A549 (cell line): ENCODE measurements around the gene ANO9. TPM values are rescaled to one million over a fixed set of nuclear protein-coding genes. Genes with fewer than 3 reads are reported as not detected.

Source experiments
- ATAC-seq, 2 experiments: fragments of 200-7000 bp in 1 of 2; fragments of >200 bp in 1 of 2; cut with Nextera tagmentation in 1 of 2; cut with Tn5 transposase in 1 of 2; 3 replicates each; pipeline versions ENCODE4 v1.8.0 to v1.9.1; 2018 to 2020; ENCODE audit warnings: mild to moderate bottlenecking in 1 of 2, moderate library complexity in 1 of 2
- CTCF ChIA-PET: fragments of 300-600 bp; sonication (Branson Sonifier 250); formaldehyde crosslinking; extraction: SDS; loops from one replicate; lab custom pipeline; 2021; ENCODE audit warnings: antibody characterized with exemption, inconsistent platforms; lab: Yijun Ruan, JAX
- POLR2A ChIA-PET: fragments of 350-600 bp; formaldehyde crosslinking; extraction: SDS; loops from one replicate; lab custom pipeline; 2021; ENCODE audit warnings: antibody characterized with exemption, inconsistent platforms; lab: Yijun Ruan, JAX
- DNase-seq, 2 experiments: peaks; one replicate each; pipeline versions ENCODE4 v3.0.0 to v3.0.0-alpha.2; 2011 to 2016; ENCODE audit warnings: low read depth in 1 of 2, low spot score in 1 of 2
- FAIRE-seq: peaks from 2 replicates; lab custom pipeline; 2011; peaks lifted over from hg19 to GRCh38; lab: Jason Lieb, UNC
- H3K27ac ChIP-seq, 2 experiments: fragments of >200 bp; sonication (Bioruptor Twin); formaldehyde crosslinking; 3 replicates each; pipeline ENCODE4 v1.5.1; 2016 to 2017
- H3K4me1 ChIP-seq: fragments of >200 bp; sonication (Bioruptor Twin); formaldehyde crosslinking; 3 replicates; pipeline ENCODE4 v1.6.1; 2016
- H3K4me2 ChIP-seq: fragments of >200 bp; sonication (Bioruptor Twin); formaldehyde crosslinking; 3 replicates; pipeline ENCODE4 v1.6.1; 2016
- H3K4me3 ChIP-seq: fragments of >200 bp; sonication (Bioruptor Twin); formaldehyde crosslinking; 3 replicates; pipeline ENCODE4 v1.5.1; 2016
- H3K9me3 ChIP-seq: fragments of >200 bp; sonication (Bioruptor Twin); formaldehyde crosslinking; 3 replicates; pipeline ENCODE4 v1.6.1; 2016
- BHLHE40 ChIP-seq: IDR thresholded peaks from 2 replicates; pipeline ENCODE4 v1.6.1; 2012; ENCODE audit warnings: low read depth, low read length, inconsistent platforms
- CBX8 ChIP-seq: fragments of 200-600 bp; sonication (generic); IDR thresholded peaks from 2 replicates; pipeline ENCODE4 v1.6.1; 2016
- CEBPB ChIP-seq, 2 experiments: fragments of >200 bp in 1 of 2; sonication (Bioruptor Twin) in 1 of 2; formaldehyde crosslinking in 1 of 2; IDR thresholded peaks; 2 replicates each; pipeline ENCODE4 v1.6.1; 2012 to 2016
- EHF ChIP-seq: fragments of 250-450 bp; sonication (Bioruptor Pico); IDR thresholded peaks from 2 replicates; pipeline ENCODE4 v1.5.0; 2020; ENCODE audit warnings: mild to moderate bottlenecking
- EP300 ChIP-seq, 2 experiments: fragments of >200 bp; sonication (Bioruptor Twin); formaldehyde crosslinking; IDR thresholded peaks; 2 replicates in 1 of 2; 3 replicates in 1 of 2; pipeline ENCODE4 v1.6.1; 2016 to 2017
- ESRRA ChIP-seq: fragments of 150-350 bp; IDR thresholded peaks from 2 replicates; pipeline ENCODE4 v1.6.1; 2014; ENCODE audit warnings: mild to moderate bottlenecking, low read length, borderline replicate concordance
- FOSL2 ChIP-seq, 2 experiments: fragments of 450-650 bp in 1 of 2; fragments of >200 bp in 1 of 2; sonication (Bioruptor Twin) in 1 of 2; formaldehyde crosslinking; IDR thresholded peaks; 2 replicates each; pipeline versions ENCODE4 v1.5.0 to v1.6.1; 2016 to 2020; ENCODE audit warnings: mild to moderate bottlenecking in 1 of 2, moderate library complexity in 1 of 2
- FOXS1 ChIP-seq: fragments of 250-450 bp; sonication (Bioruptor Pico); IDR thresholded peaks from 2 replicates; pipeline ENCODE4 v1.5.0; 2020; ENCODE audit warnings: mild to moderate bottlenecking, moderate library complexity
- HDAC2 ChIP-seq: fragments of 200-600 bp; sonication (generic); IDR thresholded peaks from 2 replicates; pipeline ENCODE4 v1.6.1; 2016
- HOXB13 ChIP-seq: fragments of 250-450 bp; sonication (Bioruptor Pico); IDR thresholded peaks from 2 replicates; pipeline ENCODE4 v1.5.0; 2020; ENCODE audit warnings: low read depth, mild to moderate bottlenecking, moderate library complexity
- MYC ChIP-seq: IDR thresholded peaks from 2 replicates; pipeline ENCODE4 v1.6.1; 2012; ENCODE audit warnings: mild to moderate bottlenecking, inconsistent platforms, low read length, improper control_type of control experiment, borderline replicate concordance
- NFE2L2 ChIP-seq: fragments of 150-350 bp; conservative IDR thresholded peaks from 2 replicates; pipeline ENCODE4 v1.6.1; 2014; ENCODE audit warnings: low read length
- NR3C1 ChIP-seq: fragments of >200 bp; sonication (Bioruptor Twin); formaldehyde crosslinking; IDR thresholded peaks from 3 replicates; pipeline ENCODE4 v1.6.1; 2017
- POLR2A ChIP-seq: IDR thresholded peaks from 2 replicates; pipeline ENCODE4 v1.6.1; 2012; ENCODE audit warnings: mild to moderate bottlenecking, low read length
- RARB ChIP-seq: fragments of 250-450 bp; sonication (Bioruptor Pico); IDR thresholded peaks from 2 replicates; pipeline ENCODE4 v1.8.0; 2021; ENCODE audit warnings: mild to moderate bottlenecking, moderate library complexity
- SMC3 ChIP-seq: fragments of >200 bp; sonication (Bioruptor Twin); formaldehyde crosslinking; IDR thresholded peaks from 3 replicates; pipeline ENCODE4 v1.6.1; 2018; ENCODE audit warnings: inconsistent platforms
- TP53 ChIP-seq: fragments of 250-450 bp; sonication (Bioruptor Pico); IDR thresholded peaks from 2 replicates; pipeline ENCODE4 v1.5.0; 2021; ENCODE audit warnings: mild to moderate bottlenecking, moderate library complexity
- ZSCAN20 ChIP-seq: fragments of 250-450 bp; sonication (Bioruptor Pico); IDR thresholded peaks from 2 replicates; pipeline ENCODE4 v1.8.0; 2022; ENCODE audit warnings: mild to moderate bottlenecking, moderate library complexity
- whole genome bisulfite sequencing: methylation state at CpG from one replicate; pipeline ENCODE4 v1.1.6; 2017; ENCODE audit errors: missing lambda C conversion rate; 5-methylcytosine and 5-hydroxymethylcytosine counted together
- polyA plus RNA-seq, 4 experiments: library from polyadenylated mRNA; depleted of rRNA in 3 of 4; stranded (reverse); fragments of >200 nt; fragmentation: RNase III in 1 of 4; extraction: RNeasy Plus Mini Kit Qiagen cat#74134 plus additional on column Dnase treatment in 1 of 4; gene quantifications; 2 replicates in 3 of 4; 3 replicates in 1 of 4; pipeline ENCODE4 v1.2.3, GENCODE V29; 2011 to 2017
- TF ChIP-seq, protein P1 (sequence below): fragments of >200 bp; sonication (Bioruptor Twin); formaldehyde crosslinking; IDR thresholded peaks from 2 replicates; pipeline ENCODE4 v1.6.1; 2016
- TF ChIP-seq, protein P2 (sequence below): fragments of 200-600 bp; sonication (generic); IDR thresholded peaks from 2 replicates; pipeline ENCODE4 v1.6.1; 2016; ENCODE audit warnings: antibody characterized with exemption, mild to moderate bottlenecking, moderate library complexity
- TF ChIP-seq, protein P3 (sequence below): IDR thresholded peaks from 2 replicates; pipeline ENCODE4 v1.6.1; 2012
- TF ChIP-seq, protein P4 (sequence below): IDR thresholded peaks from 2 replicates; pipeline ENCODE4 v1.6.1; 2012; ENCODE audit warnings: low read depth, borderline replicate concordance
- TF ChIP-seq, protein P5 (sequence below): fragments of >200 bp; sonication (Bioruptor Twin); formaldehyde crosslinking; IDR thresholded peaks from 3 replicates; pipeline ENCODE4 v1.6.1; 2016

ANO9 gene
- polyA plus RNA-seq, 2 of the 4 experiments (the other 2 are of a cell fraction), result 0.50 to 0.66 TPM

DNA sequence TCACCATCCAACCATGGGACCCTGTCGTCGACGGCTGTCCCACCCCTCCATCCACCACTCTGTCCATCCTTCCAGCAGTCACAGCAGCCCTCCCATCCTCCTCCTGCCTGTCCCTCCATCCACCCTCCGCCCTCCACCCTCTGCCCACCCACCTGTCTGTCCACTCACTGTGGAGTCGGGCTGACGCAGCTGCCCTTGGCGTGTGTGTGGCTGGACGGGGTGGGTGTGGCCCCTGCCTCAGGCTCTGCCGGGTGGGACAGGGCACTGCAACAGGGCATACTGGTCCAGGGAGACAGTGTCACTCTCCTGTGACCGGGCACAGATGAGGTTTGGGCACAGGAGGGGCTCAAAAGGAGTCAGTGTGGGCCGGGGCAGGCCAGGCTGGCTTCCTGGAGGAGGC, 45.9 kb downstream of the ANO9 start:
- ChIA-PET CTCF (interaction anchor here (1.2 to 3.0 kb wide), 7 partner anchors 9 to 74 kb away, joined by 3 to 19 read pairs (median 8); no protein-coding TSS in a partner anchor), POLR2A (interaction anchor here (1.2 to 1.7 kb wide), 3 partner anchors 11 to 54 kb away, joined by 3 to 9 read pairs (median 5); no protein-coding TSS in a partner anchor)
- H3K9me3 ChIP-seq, result no peaks in the 10 kb centered on the region
- TF ChIP-seq BHLHE40 (no peak), NR3C1 (no peak), HDAC2 (no peak), NFE2L2 (no peak), TP53 (CRISPR knock-in tag) (no peak)
- TF ChIP-seq, protein P1, sequence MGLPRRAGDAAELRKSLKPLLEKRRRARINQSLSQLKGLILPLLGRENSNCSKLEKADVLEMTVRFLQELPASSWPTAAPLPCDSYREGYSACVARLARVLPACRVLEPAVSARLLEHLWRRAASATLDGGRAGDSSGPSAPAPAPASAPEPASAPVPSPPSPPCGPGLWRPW, result no peak
- TF ChIP-seq, protein P2, sequence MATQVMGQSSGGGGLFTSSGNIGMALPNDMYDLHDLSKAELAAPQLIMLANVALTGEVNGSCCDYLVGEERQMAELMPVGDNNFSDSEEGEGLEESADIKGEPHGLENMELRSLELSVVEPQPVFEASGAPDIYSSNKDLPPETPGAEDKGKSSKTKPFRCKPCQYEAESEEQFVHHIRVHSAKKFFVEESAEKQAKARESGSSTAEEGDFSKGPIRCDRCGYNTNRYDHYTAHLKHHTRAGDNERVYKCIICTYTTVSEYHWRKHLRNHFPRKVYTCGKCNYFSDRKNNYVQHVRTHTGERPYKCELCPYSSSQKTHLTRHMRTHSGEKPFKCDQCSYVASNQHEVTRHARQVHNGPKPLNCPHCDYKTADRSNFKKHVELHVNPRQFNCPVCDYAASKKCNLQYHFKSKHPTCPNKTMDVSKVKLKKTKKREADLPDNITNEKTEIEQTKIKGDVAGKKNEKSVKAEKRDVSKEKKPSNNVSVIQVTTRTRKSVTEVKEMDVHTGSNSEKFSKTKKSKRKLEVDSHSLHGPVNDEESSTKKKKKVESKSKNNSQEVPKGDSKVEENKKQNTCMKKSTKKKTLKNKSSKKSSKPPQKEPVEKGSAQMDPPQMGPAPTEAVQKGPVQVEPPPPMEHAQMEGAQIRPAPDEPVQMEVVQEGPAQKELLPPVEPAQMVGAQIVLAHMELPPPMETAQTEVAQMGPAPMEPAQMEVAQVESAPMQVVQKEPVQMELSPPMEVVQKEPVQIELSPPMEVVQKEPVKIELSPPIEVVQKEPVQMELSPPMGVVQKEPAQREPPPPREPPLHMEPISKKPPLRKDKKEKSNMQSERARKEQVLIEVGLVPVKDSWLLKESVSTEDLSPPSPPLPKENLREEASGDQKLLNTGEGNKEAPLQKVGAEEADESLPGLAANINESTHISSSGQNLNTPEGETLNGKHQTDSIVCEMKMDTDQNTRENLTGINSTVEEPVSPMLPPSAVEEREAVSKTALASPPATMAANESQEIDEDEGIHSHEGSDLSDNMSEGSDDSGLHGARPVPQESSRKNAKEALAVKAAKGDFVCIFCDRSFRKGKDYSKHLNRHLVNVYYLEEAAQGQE, result no peak
- no peak for FAIRE-seq
- ATAC-seq, result no peak; a peak in 1 of 6 replicates
- 86% methylated on average over 6 of the region's 11 CpGs for WGBS
- H3K4me3 ChIP-seq, result no peak overlapping the region
- H3K4me2 ChIP-seq, result peak overlapping the region; percentile 95
- peaks cover 37% of the 10 kb centered on the region for H3K4me1 ChIP-seq
- H3K27ac ChIP-seq, result peak overlapping the region; percentile 98 to 99; a peak in 5 of 6 replicates
- no peak for DNase-seq

DNA sequence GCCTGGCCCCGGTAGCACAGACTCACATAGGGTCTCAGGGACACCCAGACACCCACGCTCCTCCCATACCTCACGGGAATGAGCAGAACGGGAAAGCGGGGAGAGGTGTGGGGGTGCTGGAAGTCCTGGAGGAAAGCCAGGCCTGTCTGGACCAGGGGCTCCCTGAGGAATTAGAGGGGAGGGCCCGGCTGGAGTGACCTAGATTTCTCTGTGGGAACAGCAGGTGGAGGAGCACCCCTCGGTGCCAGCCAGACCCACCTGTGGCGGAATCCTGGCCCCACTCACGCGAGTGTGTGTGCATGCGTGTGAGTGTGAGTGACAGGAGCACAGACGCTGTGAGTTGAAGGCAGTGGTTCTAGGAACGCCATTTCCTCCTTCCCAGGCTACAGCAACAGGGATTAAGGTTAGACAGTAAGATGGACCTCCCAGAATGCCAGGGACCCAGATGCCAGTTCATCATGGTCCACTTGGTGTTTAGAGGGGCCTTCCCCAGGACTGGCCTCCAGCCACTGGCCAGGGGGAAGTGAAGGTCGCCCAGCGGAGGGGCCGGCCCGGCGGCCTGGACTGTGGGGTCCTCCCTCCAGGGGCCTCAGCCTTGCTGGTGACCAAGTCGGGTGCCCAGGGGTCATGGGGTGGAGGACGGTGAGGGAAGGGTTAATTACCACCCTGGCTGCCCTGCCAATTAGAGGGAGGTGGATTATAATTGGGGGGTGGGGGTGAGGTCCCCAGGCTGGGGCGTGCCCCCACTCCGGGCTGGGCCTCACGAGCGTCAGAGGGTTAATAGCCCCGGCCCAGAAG, 46.8 kb downstream of the ANO9 start:
- 37% methylated on average over 18 of the region's 25 CpGs for WGBS
- no peak; a peak in 1 of 6 replicates for ATAC-seq
- no peak for FAIRE-seq
- POLR2A ChIA-PET, result interaction anchor here (3.1 kb wide), 1 partner anchor 12 kb away, joined by 18 read pairs; no protein-coding TSS in a partner anchor
- TF ChIP-seq ESRRA (no peak), HDAC2 (no peak), ZSCAN20 (CRISPR knock-in tag) (no peak), RARB (CRISPR knock-in tag) (no peak), CBX8 (no peak), NFE2L2 (no peak)
- TF ChIP-seq, protein P3, sequence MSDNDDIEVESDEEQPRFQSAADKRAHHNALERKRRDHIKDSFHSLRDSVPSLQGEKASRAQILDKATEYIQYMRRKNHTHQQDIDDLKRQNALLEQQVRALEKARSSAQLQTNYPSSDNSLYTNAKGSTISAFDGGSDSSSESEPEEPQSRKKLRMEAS, result no peak
- Histone ChIP-seq H3K4me3 (peak overlapping the region; percentile 64), H3K9me3 (no peaks in the 10 kb centered on the region), H3K27ac (peak overlapping the region; percentile 98 to 99), H3K4me2 (peak overlapping the region; percentile 95), H3K4me1 (peaks cover 37% of the 10 kb centered on the region)
- DNase-seq, result no peak
- CTCF ChIA-PET, result interaction anchor here (1.2 to 3.0 kb wide), 4 partner anchors 9 to 54 kb away, joined by 3 to 19 read pairs (median 12); no protein-coding TSS in a partner anchor

DNA sequence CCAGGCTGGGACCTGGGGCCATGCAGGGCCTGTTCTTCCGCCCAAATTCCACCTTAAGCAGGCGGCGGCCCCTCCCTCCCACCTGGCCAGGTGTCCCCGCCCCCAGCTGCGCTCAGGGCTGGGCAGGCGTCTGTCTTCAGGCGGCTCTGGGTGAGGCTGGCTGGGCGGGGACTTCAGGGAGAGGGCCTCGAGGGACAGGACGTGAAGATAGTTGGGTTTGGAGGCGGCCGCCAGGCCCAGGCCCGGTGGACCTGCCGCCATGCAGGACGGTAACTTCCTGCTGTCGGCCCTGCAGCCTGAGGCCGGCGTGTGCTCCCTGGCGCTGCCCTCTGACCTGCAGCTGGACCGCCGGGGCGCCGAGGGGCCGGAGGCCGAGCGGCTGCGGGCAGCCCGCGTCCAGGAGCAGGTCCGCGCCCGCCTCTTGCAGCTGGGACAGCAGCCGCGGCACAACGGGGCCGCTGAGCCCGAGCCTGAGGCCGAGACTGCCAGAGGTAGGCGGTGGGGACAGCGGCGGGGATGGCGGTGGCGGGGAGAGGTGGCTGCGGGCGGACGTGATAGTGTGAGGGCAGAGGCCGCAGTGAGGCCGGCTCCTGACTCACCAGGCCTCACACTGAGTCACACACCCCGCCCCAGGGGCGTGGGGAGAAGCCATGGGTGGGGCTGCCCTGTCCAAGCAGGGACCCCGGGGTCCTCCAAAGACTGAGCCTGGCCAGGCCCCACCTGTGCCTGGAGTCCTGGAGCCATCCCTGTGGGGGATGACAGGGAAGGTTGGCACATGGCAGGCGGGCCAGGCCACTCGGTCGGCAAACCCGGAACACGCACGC, 47.6 kb downstream of the ANO9 start, which contains the start of gene PKP3:
Gene PKP3, plus strand, starts transcription at position 176 of the 824 bp plus-strand sequence. Its CDS starts 84 bp downstream, at position 260.
- CTCF ChIA-PET, result interaction anchor here (0.9 to 1.4 kb wide), 4 partner anchors 12 to 125 kb away, joined by 3 to 4 read pairs (median 4); no protein-coding TSS in a partner anchor
- Histone ChIP-seq H3K4me1 (peaks cover 37% of the 10 kb centered on the region), H3K9me3 (no peaks in the 10 kb centered on the region), H3K4me3 (peak within 1 kb of the TSS; percentile 64), H3K27ac (peak within 1 kb of the TSS; percentile 98 to 99), H3K4me2 (peak within 1 kb of the TSS; percentile 95)
- 1% methylated on average over 22 of the region's 57 CpGs for WGBS
- ATAC-seq (peak; percentile 70 to 78), DNase-seq (peak; percentile 80 to 86), FAIRE-seq (no peak)
- POLR2A ChIA-PET, result interaction anchor here (3.1 kb wide), 1 partner anchor 13 kb away, joined by 18 read pairs; no protein-coding TSS in a partner anchor
- TF ChIP-seq FOSL2 (IDR thresholded peaks at IDR 0.05) (peak; percentile 64), FOSL2 (CRISPR knock-in tag; IDR thresholded peaks at IDR 0.05) (peak; percentile 91), SMC3 (no peak), ESRRA (no peak), CEBPB (IDR thresholded peaks at IDR 0.05) (no peak), HOXB13 (CRISPR knock-in tag) (no peak), EP300 (IDR thresholded peaks at IDR 0.05) (no peak), EHF (CRISPR knock-in tag) (no peak), CBX8 (no peak), FOXS1 (CRISPR knock-in tag) (no peak), POLR2A (peak; percentile 73), MYC (peak; percentile 58; the same call in 1 of the 2 replicates)
- TF ChIP-seq, protein P3, result peak; percentile 77
- TF ChIP-seq, protein P4, sequence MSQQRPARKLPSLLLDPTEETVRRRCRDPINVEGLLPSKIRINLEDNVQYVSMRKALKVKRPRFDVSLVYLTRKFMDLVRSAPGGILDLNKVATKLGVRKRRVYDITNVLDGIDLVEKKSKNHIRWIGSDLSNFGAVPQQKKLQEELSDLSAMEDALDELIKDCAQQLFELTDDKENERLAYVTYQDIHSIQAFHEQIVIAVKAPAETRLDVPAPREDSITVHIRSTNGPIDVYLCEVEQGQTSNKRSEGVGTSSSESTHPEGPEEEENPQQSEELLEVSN, result peak; percentile 56; the same call in 1 of the 2 replicates
- TF ChIP-seq, protein P5, sequence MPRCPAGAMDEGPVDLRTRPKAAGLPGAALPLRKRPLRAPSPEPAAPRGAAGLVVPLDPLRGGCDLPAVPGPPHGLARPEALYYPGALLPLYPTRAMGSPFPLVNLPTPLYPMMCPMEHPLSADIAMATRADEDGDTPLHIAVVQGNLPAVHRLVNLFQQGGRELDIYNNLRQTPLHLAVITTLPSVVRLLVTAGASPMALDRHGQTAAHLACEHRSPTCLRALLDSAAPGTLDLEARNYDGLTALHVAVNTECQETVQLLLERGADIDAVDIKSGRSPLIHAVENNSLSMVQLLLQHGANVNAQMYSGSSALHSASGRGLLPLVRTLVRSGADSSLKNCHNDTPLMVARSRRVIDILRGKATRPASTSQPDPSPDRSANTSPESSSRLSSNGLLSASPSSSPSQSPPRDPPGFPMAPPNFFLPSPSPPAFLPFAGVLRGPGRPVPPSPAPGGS, result 0 out of 3 replicates have a peak, but pooled peaks have one; percentile 39
